CD8-positive, alpha-beta memory T cell (primary cell): Measurements from ENCODE around the gene SUPT3H. TPM values are rescaled to one million over a fixed set of nuclear protein-coding genes. Genes with fewer than 3 reads are reported as not detected.

ENCODE experiments used
- CTCF ChIA-PET: fragments of 350-600 bp; sonication (Branson Sonifier 250); formaldehyde crosslinking; loops from one replicate; lab custom pipeline; 2021; ENCODE audit warnings: antibody characterized with exemption; lab: Charles Lee
- POLR2A ChIA-PET: fragments of 350-600 bp; sonication (Branson Sonifier 250); formaldehyde crosslinking; loops from one replicate; lab custom pipeline; 2021; ENCODE audit warnings: antibody characterized with exemption; lab: Charles Lee
- DNase-seq, 5 donors: peaks; one replicate each; pipeline versions ENCODE4 v3.0.0 to v3.0.0-alpha.2; 2020 to 2022; ENCODE audit warnings: mixed read lengths in 1 of 5
- H3K27ac ChIP-seq: one replicate; pipeline ENCODE4 v1.7.0; 2013; ENCODE audit warnings: low read depth, mild to moderate bottlenecking, low read length, moderate library complexity
- H3K27me3 ChIP-seq: 2 replicates; pipeline ENCODE4 v1.7.0; 2013; ENCODE audit warnings: low read length, mild to moderate bottlenecking; ENCODE audit not compliant: insufficient read depth, poor library complexity, severe bottlenecking
- H3K36me3 ChIP-seq: 2 replicates; pipeline ENCODE4 v1.7.0; 2013; ENCODE audit warnings: mild to moderate bottlenecking, low read length, moderate library complexity; ENCODE audit not compliant: insufficient read depth
- H3K4me1 ChIP-seq: 2 replicates; pipeline ENCODE4 v1.7.0; 2013; ENCODE audit warnings: mild to moderate bottlenecking, low read length, moderate library complexity; ENCODE audit not compliant: insufficient read depth
- H3K4me3 ChIP-seq: 2 replicates; pipeline ENCODE4 v1.7.0; 2013; ENCODE audit warnings: mild to moderate bottlenecking, low read length
- H3K9me3 ChIP-seq: 2 replicates; pipeline ENCODE4 v1.7.0; 2013; ENCODE audit warnings: mild to moderate bottlenecking, low read length
- H3K27ac Mint-ChIP-seq, 8 donors: one replicate each; pipeline ENCODE4 v1.8.0; 2020 to 2021; ENCODE audit warnings: mixed read lengths in 8 of 8, mild to moderate bottlenecking in 6 of 8, inconsistent platforms in 3 of 8, moderate library complexity in 3 of 8
- H3K27me3 Mint-ChIP-seq, 2 donors: one replicate each; pipeline ENCODE4 v1.8.0; 2020 to 2021; ENCODE audit warnings: mixed read lengths in 2 of 2, mild to moderate bottlenecking in 1 of 2, moderate library complexity in 1 of 2
- H3K36me3 Mint-ChIP-seq, 3 donors: one replicate each; pipeline ENCODE4 v1.8.0; 2020 to 2021; ENCODE audit warnings: mixed read lengths in 3 of 3, inconsistent platforms in 1 of 3, mild to moderate bottlenecking in 1 of 3
- H3K4me1 Mint-ChIP-seq, 3 donors: one replicate each; pipeline ENCODE4 v1.8.0; 2020 to 2021; ENCODE audit warnings: mixed read lengths in 3 of 3, inconsistent platforms in 1 of 3, mild to moderate bottlenecking in 1 of 3
- H3K4me3 Mint-ChIP-seq, 7 donors: one replicate each; pipeline ENCODE4 v1.8.0; 2020 to 2021; ENCODE audit warnings: mixed read lengths in 7 of 7, mild to moderate bottlenecking in 6 of 7, moderate library complexity in 4 of 7, inconsistent platforms in 2 of 7
- H3K9me3 Mint-ChIP-seq, 5 donors: one replicate each; pipeline ENCODE4 v1.8.0; 2020 to 2022; ENCODE audit warnings: mixed read lengths in 5 of 5, mild to moderate bottlenecking in 3 of 5, moderate library complexity in 2 of 5, inconsistent platforms in 1 of 5
- polyA plus RNA-seq: library from polyadenylated mRNA; unstranded; fragments of 300-500 nt; fragmentation: Illumina TruSeq; gene quantifications from one replicate; pipeline ENCODE4 v1.2.3, GENCODE V29; 2021
- total RNA-seq, 2 experiments: library from RNA; stranded (reverse); gene quantifications; one replicate each; pipeline ENCODE4 v1.2.3, GENCODE V29; 2021

The SUPT3H gene
- total and polyA plus RNA-seq, 3 experiments from 2014 or later: 13.7 to 17.1 (median 14.6) TPM

GRCh38 chr6:44856479-44856878, 521.3 kb downstream of the SUPT3H start:
- H3K4me1 ChIP-seq: no peaks in the 10 kb centered on the region
- ChIA-PET CTCF (no interaction called here), POLR2A (no interaction called here)
- DNase-seq: no peak
- H3K9me3 ChIP-seq: no peaks in the 10 kb centered on the region
- peaks cover 6 to 9% (median 6%) of the 10 kb centered on the region in 3 donors for H3K36me3 Mint-ChIP-seq
- no peak overlapping the region for H3K27ac ChIP-seq
- no peaks in the 10 kb centered on the region for H3K36me3 ChIP-seq
- no peak overlapping the region for H3K4me3 Mint-ChIP-seq
- H3K4me1 Mint-ChIP-seq: peaks cover 16 to 45% (median 44%) of the 10 kb centered on the region in 3 donors
- no peak overlapping the region for H3K4me3 ChIP-seq
- peaks cover 0 to 2% of the 10 kb centered on the region in 2 donors for H3K27me3 Mint-ChIP-seq
- no peaks in the 10 kb centered on the region for H3K27me3 ChIP-seq
- no peaks in the 10 kb centered on the region for H3K9me3 Mint-ChIP-seq
- no peak overlapping the region for H3K27ac Mint-ChIP-seq

- CTCF ChIA-PET: no interaction called here
- no peaks in the 10 kb centered on the region for H3K27me3 ChIP-seq
- Mint-ChIP-seq H3K4me1 (peaks cover 16 to 45% (median 44%) of the 10 kb centered on the region in 3 donors), H3K27me3 (peaks cover 0 to 2% of the 10 kb centered on the region in 2 donors), H3K36me3 (peaks cover 6 to 9% (median 7%) of the 10 kb centered on the region in 3 donors), H3K27ac (peak overlapping the region in 1 of 8 donors; percentile 30), H3K9me3 (no peaks in the 10 kb centered on the region), H3K4me3 (no peak overlapping the region)
- H3K4me3 ChIP-seq: no peak overlapping the region
- DNase-seq: no peak
- POLR2A ChIA-PET: no interaction called here
- no peaks in the 10 kb centered on the region for H3K9me3 ChIP-seq
- no peaks in the 10 kb centered on the region for H3K4me1 ChIP-seq
- H3K36me3 ChIP-seq: no peaks in the 10 kb centered on the region
- no peak overlapping the region for H3K27ac ChIP-seq
Measured at GRCh38 chr6:44855562-44856411, 521.9 kb downstream of the SUPT3H start.

GRCh38 chr6:44854712-44855443, 522.9 kb downstream of the SUPT3H start:
- POLR2A ChIA-PET: no interaction called here
- H3K4me1 ChIP-seq: no peaks in the 10 kb centered on the region
- H3K9me3 Mint-ChIP-seq: no peaks in the 10 kb centered on the region
- H3K27ac Mint-ChIP-seq: peak overlapping the region in 1 of 8 donors; percentile 51
- peaks cover 16 to 43% (median 39%) of the 10 kb centered on the region in 3 donors for H3K4me1 Mint-ChIP-seq
- peaks cover 6 to 9% (median 7%) of the 10 kb centered on the region in 3 donors for H3K36me3 Mint-ChIP-seq
- H3K27ac ChIP-seq: no peak overlapping the region
- peaks cover 0 to 2% of the 10 kb centered on the region in 2 donors for H3K27me3 Mint-ChIP-seq
- H3K4me3 ChIP-seq: no peak overlapping the region
- no peaks in the 10 kb centered on the region for H3K27me3 ChIP-seq
- DNase-seq: no peak
- CTCF ChIA-PET: interaction anchor here (1.0 kb wide), 1 partner anchor 199 kb away, joined by 3 read pairs; no protein-coding TSS in a partner anchor
- H3K36me3 ChIP-seq: no peaks in the 10 kb centered on the region
- no peaks in the 10 kb centered on the region for H3K9me3 ChIP-seq
- no peak overlapping the region for H3K4me3 Mint-ChIP-seq

- peaks cover 0 to 2% of the 10 kb centered on the region in 2 donors for H3K27me3 Mint-ChIP-seq
- Histone ChIP-seq H3K9me3 (no peaks in the 10 kb centered on the region), H3K27me3 (no peaks in the 10 kb centered on the region), H3K36me3 (no peaks in the 10 kb centered on the region), H3K4me3 (no peak overlapping the region), H3K4me1 (no peaks in the 10 kb centered on the region), H3K27ac (no peak overlapping the region)
- ChIA-PET POLR2A (no interaction called here), CTCF (no interaction called here)
- H3K36me3 Mint-ChIP-seq: peaks cover 0 to 9% (median 7%) of the 10 kb centered on the region in 3 donors
- no peak overlapping the region for H3K27ac Mint-ChIP-seq
- DNase-seq: no peak
- peaks cover 9 to 22% (median 20%) of the 10 kb centered on the region in 3 donors for H3K4me1 Mint-ChIP-seq
- H3K4me3 Mint-ChIP-seq: no peak overlapping the region
- H3K9me3 Mint-ChIP-seq: no peaks in the 10 kb centered on the region
Measured at GRCh38 chr6:44851176-44851575, 526.6 kb downstream of the SUPT3H start.

- Histone ChIP-seq H3K27ac (no peak overlapping the region), H3K36me3 (no peaks in the 10 kb centered on the region), H3K4me3 (no peak overlapping the region), H3K27me3 (no peaks in the 10 kb centered on the region), H3K4me1 (no peaks in the 10 kb centered on the region), H3K9me3 (no peaks in the 10 kb centered on the region)
- peaks cover 0 to 7% (median 6%) of the 10 kb centered on the region in 3 donors for H3K36me3 Mint-ChIP-seq
- peaks cover 0 to 2% of the 10 kb centered on the region in 2 donors for H3K27me3 Mint-ChIP-seq
- no peak for DNase-seq
- ChIA-PET POLR2A (no interaction called here), CTCF (no interaction called here)
- H3K27ac Mint-ChIP-seq: no peak overlapping the region
- H3K9me3 Mint-ChIP-seq: no peaks in the 10 kb centered on the region
- peaks cover 3 to 18% (median 17%) of the 10 kb centered on the region in 3 donors for H3K4me1 Mint-ChIP-seq
- H3K4me3 Mint-ChIP-seq: no peak overlapping the region
Measured at GRCh38 chr6:44850312-44850711, 527.4 kb downstream of the SUPT3H start.

GRCh38 chr6:44849806-44850205, 527.9 kb downstream of the SUPT3H start:
- Histone ChIP-seq H3K27ac (no peak overlapping the region), H3K9me3 (no peaks in the 10 kb centered on the region), H3K36me3 (no peaks in the 10 kb centered on the region), H3K27me3 (no peaks in the 10 kb centered on the region), H3K4me1 (no peaks in the 10 kb centered on the region), H3K4me3 (no peak overlapping the region)
- H3K27me3 Mint-ChIP-seq: no peaks in the 10 kb centered on the region
- POLR2A ChIA-PET: no interaction called here
- H3K4me3 Mint-ChIP-seq: no peak overlapping the region
- H3K9me3 Mint-ChIP-seq: no peaks in the 10 kb centered on the region
- CTCF ChIA-PET: no interaction called here
- DNase-seq: no peak
- H3K36me3 Mint-ChIP-seq: peaks cover 0 to 7% (median 6%) of the 10 kb centered on the region in 3 donors
- H3K4me1 Mint-ChIP-seq: peaks cover 0 to 16% (median 13%) of the 10 kb centered on the region in 3 donors
- H3K27ac Mint-ChIP-seq: no peak overlapping the region

- H3K4me1 ChIP-seq: no peaks in the 10 kb centered on the region
- Mint-ChIP-seq H3K9me3 (no peaks in the 10 kb centered on the region), H3K4me3 (no peak overlapping the region)
Measured at GRCh38 chr6:44843734-44844133, 534.0 kb downstream of the SUPT3H start.

GRCh38 chr6:44842616-44843015, 535.1 kb downstream of the SUPT3H start:
- Mint-ChIP-seq H3K4me3 (no peak overlapping the region), H3K27me3 (no peaks in the 10 kb centered on the region), H3K36me3 (peaks cover 5 to 9% (median 8%) of the 10 kb centered on the region in 3 donors), H3K27ac (no peak overlapping the region), H3K9me3 (no peaks in the 10 kb centered on the region), H3K4me1 (peaks cover 12 to 17% (median 14%) of the 10 kb centered on the region in 3 donors)
- no peaks in the 10 kb centered on the region for H3K9me3 ChIP-seq
- no peaks in the 10 kb centered on the region for H3K4me1 ChIP-seq
- POLR2A ChIA-PET: no interaction called here
- no peak overlapping the region for H3K27ac ChIP-seq
- DNase-seq: no peak
- H3K27me3 ChIP-seq: no peaks in the 10 kb centered on the region
- H3K4me3 ChIP-seq: no peak overlapping the region
- H3K36me3 ChIP-seq: no peaks in the 10 kb centered on the region
- CTCF ChIA-PET: no interaction called here

More at GRCh38 chr6:44843734-44844133, 534.0 kb downstream of the SUPT3H start:
- peaks cover 5 to 9% (median 8%) of the 10 kb centered on the region in 3 donors for H3K36me3 Mint-ChIP-seq
- Histone ChIP-seq H3K36me3 (no peaks in the 10 kb centered on the region), H3K27ac (no peak overlapping the region), H3K9me3 (no peaks in the 10 kb centered on the region), H3K27me3 (no peaks in the 10 kb centered on the region), H3K4me3 (no peak overlapping the region)
- H3K27me3 Mint-ChIP-seq: no peaks in the 10 kb centered on the region
- no peak for DNase-seq
- CTCF ChIA-PET: no interaction called here
- H3K27ac Mint-ChIP-seq: no peak overlapping the region
- H3K4me1 Mint-ChIP-seq: peaks cover 8 to 14% (median 13%) of the 10 kb centered on the region in 3 donors
- POLR2A ChIA-PET: interaction anchor here (0.6 kb wide), 1 partner anchor 243 kb away, joined by 3 read pairs; no protein-coding TSS in a partner anchor
